Endothelial cell of umbilical vein (primary cell): ENCODE measurements around the gene RAD9A.

Experiments used
- EZH2 ChIP-seq: IDR thresholded peaks from 2 replicates; pipeline ENCODE4 v1.6.1; 2012; ENCODE audit warnings: borderline replicate concordance, low read depth, mild to moderate bottlenecking, moderate library complexity, low read length, inconsistent platforms; ENCODE audit not compliant: severe bottlenecking
- FOS ChIP-seq: IDR thresholded peaks from 2 replicates; pipeline ENCODE4 v1.6.1; 2011; ENCODE audit warnings: mild to moderate bottlenecking, low read length, moderate library complexity, borderline replicate concordance; ENCODE audit not compliant: insufficient read depth
- POLR2A ChIP-seq: IDR thresholded peaks from 2 replicates; pipeline ENCODE4 v1.6.1; 2012; ENCODE audit warnings: low read depth, mild to moderate bottlenecking, control low read depth, low read length
- POLR2AphosphoS5 ChIP-seq: IDR thresholded peaks from 2 replicates; pipeline ENCODE4 v1.6.1; 2012; ENCODE audit warnings: low read depth, mild to moderate bottlenecking, control low read depth, low read length, moderate library complexity; ENCODE audit not compliant: insufficient read depth
- TF ChIP-seq, protein P1 (sequence below), 2 donors: IDR thresholded peaks; 1 replicate in 1 of 2; 2 replicates in 1 of 2; pipeline ENCODE4 v1.5.1; 2011; ENCODE audit warnings: low read length in 2 of 2, mild to moderate bottlenecking in 2 of 2, moderate library complexity in 2 of 2, control low read depth in 1 of 2, inconsistent platforms in 1 of 2, low read depth in 1 of 2; ENCODE audit not compliant: insufficient read depth in 1 of 2; ENCODE audit errors: extremely low read depth in 1 of 2
- TF ChIP-seq, protein P2 (sequence below): IDR thresholded peaks from 2 replicates; pipeline ENCODE4 v1.6.1; 2011; ENCODE audit not compliant: insufficient read depth, insufficient read length

DNA sequence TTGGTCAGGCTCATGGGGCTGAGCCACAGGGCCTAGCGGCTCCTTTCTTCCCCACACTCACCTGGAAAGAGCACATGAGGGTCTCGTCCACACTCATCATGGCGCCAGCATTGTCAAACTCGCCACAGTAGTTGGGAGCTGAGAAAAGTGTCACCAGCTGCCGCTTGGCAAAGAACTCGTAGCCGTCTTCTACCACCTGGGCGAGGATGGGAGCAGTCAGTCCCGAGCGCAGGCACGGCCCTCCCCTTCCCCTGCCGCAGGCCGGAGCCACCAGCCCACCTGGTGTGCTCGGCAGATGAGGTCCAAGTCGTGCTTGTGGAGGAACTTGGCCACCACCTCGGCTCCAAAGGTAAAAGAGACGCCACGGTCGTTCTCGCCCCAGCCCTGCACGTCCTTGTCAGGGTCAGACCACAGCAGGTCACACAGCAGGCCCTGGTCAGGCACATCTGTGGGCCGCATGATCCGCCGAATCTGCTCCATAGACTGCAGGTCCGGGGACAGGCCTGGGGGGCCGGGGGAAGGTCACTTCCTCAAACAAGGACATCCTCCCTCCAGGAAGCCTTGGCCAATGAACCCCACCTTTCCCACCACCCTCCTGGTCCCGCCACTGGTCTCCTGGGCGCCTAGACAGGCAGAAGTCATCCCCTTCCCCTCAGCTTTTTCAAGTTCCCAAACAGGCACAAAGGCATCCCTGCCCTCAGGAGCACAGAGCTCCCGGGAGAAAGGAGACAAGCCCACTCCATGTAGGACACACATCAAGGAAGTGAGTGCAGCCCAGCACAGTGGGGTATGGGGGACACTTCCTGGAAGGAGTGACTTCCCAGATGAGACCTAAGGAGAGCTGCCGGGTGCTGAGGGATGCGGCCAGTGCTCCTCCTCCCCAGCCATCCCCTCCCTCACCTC lies 7.1 kb downstream of the RAD9A start:
- TF ChIP-seq, protein P1, sequence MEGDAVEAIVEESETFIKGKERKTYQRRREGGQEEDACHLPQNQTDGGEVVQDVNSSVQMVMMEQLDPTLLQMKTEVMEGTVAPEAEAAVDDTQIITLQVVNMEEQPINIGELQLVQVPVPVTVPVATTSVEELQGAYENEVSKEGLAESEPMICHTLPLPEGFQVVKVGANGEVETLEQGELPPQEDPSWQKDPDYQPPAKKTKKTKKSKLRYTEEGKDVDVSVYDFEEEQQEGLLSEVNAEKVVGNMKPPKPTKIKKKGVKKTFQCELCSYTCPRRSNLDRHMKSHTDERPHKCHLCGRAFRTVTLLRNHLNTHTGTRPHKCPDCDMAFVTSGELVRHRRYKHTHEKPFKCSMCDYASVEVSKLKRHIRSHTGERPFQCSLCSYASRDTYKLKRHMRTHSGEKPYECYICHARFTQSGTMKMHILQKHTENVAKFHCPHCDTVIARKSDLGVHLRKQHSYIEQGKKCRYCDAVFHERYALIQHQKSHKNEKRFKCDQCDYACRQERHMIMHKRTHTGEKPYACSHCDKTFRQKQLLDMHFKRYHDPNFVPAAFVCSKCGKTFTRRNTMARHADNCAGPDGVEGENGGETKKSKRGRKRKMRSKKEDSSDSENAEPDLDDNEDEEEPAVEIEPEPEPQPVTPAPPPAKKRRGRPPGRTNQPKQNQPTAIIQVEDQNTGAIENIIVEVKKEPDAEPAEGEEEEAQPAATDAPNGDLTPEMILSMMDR (IDR thresholded peaks at IDR 0.05; ENCODE audit: extremely low read depth in 1 of 2, insufficient read depth in 1 of 2, low read depth in 1 of 2, low read length in 2 of 2): no peak
- TF ChIP-seq EZH2 (no peak), POLR2A (peak; percentile 31), POLR2AphosphoS5 (peak; percentile 22), FOS (no peak)
- TF ChIP-seq, protein P2, sequence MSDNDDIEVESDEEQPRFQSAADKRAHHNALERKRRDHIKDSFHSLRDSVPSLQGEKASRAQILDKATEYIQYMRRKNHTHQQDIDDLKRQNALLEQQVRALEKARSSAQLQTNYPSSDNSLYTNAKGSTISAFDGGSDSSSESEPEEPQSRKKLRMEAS: no peak
